HG03378 (cell line): ENCODE data around the gene HYAL3.
"Not testable (repeated sequence)": the region's sequence is repeated elsewhere in the genome, so short reads cannot be mapped to it uniquely, and the experiment has no call there.

ENCODE experiments used
- ATAC-seq: cut with Tn5 transposase; IDR thresholded peaks from one replicate; pipeline ENCODE4 v1.9.1; 2021; ENCODE audit warnings: mild to moderate bottlenecking, moderate library complexity; ENCODE audit not compliant: unreplicated experiment

Gene HYAL3

GRCh38 chr3:50317300-50317699, 18.1 kb upstream of the HYAL3 start:
- no peak for ATAC-seq

GRCh38 chr3:50316657-50317242, 17.5 kb upstream of the HYAL3 start:
- no peak for ATAC-seq

- ATAC-seq: no peak
Observed at GRCh38 chr3:50314816-50315215, 15.6 kb upstream of the HYAL3 start.

- no peak for ATAC-seq
Observed at GRCh38 chr3:50314342-50314741, 15.1 kb upstream of the HYAL3 start.

GRCh38 chr3:50312041-50312440, 12.8 kb upstream of the HYAL3 start:
- not testable (repeated sequence) for ATAC-seq

GRCh38 chr3:50304601-50305000, 5.4 kb upstream of the HYAL3 start:
- ATAC-seq: no peak

GRCh38 chr3:50303013-50303815, 4.0 kb upstream of the HYAL3 start, which contains the start of gene HYAL1:
HYAL1 (minus strand) TSS chr3:50303574; CDS start chr3:50302956, 618 bp downstream.
- ATAC-seq: no peak

GRCh38 chr3:50302095-50303012, 3.1 kb upstream of the HYAL3 start:
- ATAC-seq: no peak

- no peak for ATAC-seq
Observed at GRCh38 chr3:50300681-50301254, 1.6 kb upstream of the HYAL3 start.

GRCh38 chr3:50299929-50300680, 900 bp upstream of the HYAL3 start:
- ATAC-seq: no peak

- no peak for ATAC-seq
Observed at GRCh38 chr3:50299638-50299928, 378 bp upstream of the HYAL3 start.

- ATAC-seq: no peak
Observed at GRCh38 chr3:50297896-50298725, 1.1 kb downstream of the HYAL3 start.

GRCh38 chr3:50297384-50297775, 1.8 kb downstream of the HYAL3 start:
- ATAC-seq: no peak

GRCh38 chr3:50296721-50297383, 2.4 kb downstream of the HYAL3 start:
- ATAC-seq: no peak

GRCh38 chr3:50295553-50296431, 3.4 kb downstream of the HYAL3 start:
- ATAC-seq: no peak

- ATAC-seq: no peak
Observed at GRCh38 chr3:50294492-50295403, 4.5 kb downstream of the HYAL3 start.

GRCh38 chr3:50294089-50294488, 5.1 kb downstream of the HYAL3 start:
- no peak for ATAC-seq
